Uterus (tissue), 2 donors: ENCODE results near the gene SLC25A29.

ENCODE experiments used
- POLR2A ChIP-seq, 2 donors: fragments of 450-650 bp; IDR thresholded peaks; one replicate each; pipeline ENCODE4 v1.6.1; 2016; ENCODE audit warnings: antibody characterized with exemption in 2 of 2, mild to moderate bottlenecking in 1 of 2, moderate library complexity in 1 of 2
- TF ChIP-seq, protein P1 (sequence below), 4 experiments: fragments of 200-600 bp in 2 of 4; fragments of 450-650 bp in 2 of 4; sonication (generic) in 2 of 4; IDR thresholded peaks; one replicate each; pipeline ENCODE4 v1.5.1; 2016 to 2019; ENCODE audit warnings: antibody characterized with exemption in 4 of 4, mild to moderate bottlenecking in 2 of 4, moderate library complexity in 1 of 4

DNA sequence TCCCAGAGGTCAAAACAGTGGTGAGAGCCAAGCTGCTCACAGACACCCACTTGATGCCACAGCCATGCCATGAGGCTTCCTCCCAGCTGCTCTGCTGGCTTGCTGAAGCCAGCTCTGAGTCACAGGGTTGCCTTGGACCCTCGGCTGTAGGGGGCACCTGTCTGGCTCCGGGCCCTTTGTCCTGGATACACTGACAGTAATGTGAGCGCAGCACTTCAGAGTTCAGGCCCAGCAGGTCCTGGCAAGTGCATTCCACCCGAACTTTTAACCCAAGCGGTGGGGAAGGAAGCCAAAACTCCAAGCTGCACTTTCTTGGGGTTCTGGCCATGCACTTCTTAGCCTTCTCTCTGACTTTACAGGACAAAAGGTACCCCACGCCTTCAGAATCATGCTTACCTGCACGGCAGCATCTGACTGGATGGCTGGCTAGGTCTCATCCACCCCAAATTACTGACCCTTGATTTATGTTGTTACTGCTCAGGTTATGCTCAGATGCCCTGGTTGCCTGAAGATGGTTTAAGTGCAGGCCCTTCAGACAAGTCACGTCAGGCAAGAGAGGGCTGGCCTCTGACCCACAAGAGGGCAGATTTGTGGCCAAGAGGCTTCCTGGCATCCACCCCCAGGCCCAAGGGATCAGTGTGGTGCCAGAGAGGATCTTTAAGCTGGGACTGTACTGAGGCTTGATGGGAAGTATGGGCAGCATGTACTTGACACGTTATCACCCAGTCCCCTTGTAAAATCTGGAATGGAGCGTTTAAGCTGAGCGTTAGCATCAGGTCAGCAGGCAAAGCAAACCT is 24.8 kb downstream of the SLC25A29 start:
- no peak for TF ChIP-seq POLR2A (IDR thresholded peaks at IDR 0.05)
- TF ChIP-seq, protein P1, sequence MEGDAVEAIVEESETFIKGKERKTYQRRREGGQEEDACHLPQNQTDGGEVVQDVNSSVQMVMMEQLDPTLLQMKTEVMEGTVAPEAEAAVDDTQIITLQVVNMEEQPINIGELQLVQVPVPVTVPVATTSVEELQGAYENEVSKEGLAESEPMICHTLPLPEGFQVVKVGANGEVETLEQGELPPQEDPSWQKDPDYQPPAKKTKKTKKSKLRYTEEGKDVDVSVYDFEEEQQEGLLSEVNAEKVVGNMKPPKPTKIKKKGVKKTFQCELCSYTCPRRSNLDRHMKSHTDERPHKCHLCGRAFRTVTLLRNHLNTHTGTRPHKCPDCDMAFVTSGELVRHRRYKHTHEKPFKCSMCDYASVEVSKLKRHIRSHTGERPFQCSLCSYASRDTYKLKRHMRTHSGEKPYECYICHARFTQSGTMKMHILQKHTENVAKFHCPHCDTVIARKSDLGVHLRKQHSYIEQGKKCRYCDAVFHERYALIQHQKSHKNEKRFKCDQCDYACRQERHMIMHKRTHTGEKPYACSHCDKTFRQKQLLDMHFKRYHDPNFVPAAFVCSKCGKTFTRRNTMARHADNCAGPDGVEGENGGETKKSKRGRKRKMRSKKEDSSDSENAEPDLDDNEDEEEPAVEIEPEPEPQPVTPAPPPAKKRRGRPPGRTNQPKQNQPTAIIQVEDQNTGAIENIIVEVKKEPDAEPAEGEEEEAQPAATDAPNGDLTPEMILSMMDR (IDR thresholded peaks at IDR 0.05), result no peak
